ENCODE measurements around the gene INAVA. TPM values are rescaled to one million over a fixed set of nuclear protein-coding genes. Genes with fewer than 3 reads are reported as not detected.

Gene INAVA
- total RNA-seq, 1 donor from 2014 or later = 11.7 TPM

DNA sequence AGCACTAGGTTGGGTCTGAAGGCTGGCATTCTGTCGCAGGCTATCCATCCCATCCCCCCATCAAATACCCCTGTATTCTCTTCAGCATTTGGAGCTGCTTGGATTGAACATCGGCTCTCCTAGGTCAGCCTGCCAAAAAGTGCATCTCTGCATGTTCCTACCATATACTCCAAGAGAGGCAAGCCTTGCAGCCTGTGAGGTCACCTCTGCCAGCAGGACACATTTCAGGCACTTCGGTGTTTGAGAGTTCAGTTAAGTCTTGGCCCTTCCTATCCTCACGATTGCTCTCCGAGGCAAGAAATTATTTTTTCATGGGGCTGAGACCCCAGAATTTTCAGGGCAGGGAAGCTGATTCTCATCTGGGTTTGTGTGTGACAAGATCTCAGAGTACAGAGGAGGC is 19.3 kb upstream of the INAVA start:
- no peak for DNase-seq

- no peak for DNase-seq
Observed at GRCh38 chr1:200877010-200877409, 17.7 kb upstream of the INAVA start.

DNA sequence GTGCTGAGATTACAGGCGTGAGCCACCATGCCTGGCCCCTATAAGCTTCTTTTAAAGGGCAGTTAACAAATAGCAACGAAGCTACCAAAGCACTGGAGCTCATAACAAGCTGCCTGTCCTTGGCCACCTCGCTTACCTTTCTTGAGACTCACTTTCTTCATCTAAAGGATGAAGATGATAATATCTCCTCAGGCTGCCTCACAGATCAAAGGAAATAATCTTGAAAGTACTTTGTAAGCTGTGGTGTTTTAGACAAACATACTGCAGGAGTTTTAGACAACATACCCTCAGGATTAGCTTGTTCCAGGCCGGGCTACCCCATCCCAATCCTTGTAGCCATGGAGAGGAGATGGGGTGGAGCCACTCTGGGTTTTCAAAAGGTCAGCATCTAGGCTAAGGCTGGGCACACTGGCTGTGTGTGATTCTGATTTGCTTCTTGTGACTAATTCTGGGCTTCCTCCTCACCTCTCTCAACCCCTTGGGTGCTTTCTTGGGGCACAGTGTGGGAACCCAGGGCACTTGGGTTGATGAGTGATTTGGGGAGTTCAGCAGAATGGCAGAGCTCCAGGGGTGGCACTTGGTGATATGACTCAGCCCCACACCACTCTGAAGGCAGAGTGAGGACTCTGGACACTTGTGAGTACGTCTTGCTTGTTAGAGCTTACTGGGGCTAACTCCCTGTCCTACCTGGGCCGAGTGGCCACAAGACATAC is 16.7 kb upstream of the INAVA start:
- no peak for DNase-seq

DNA sequence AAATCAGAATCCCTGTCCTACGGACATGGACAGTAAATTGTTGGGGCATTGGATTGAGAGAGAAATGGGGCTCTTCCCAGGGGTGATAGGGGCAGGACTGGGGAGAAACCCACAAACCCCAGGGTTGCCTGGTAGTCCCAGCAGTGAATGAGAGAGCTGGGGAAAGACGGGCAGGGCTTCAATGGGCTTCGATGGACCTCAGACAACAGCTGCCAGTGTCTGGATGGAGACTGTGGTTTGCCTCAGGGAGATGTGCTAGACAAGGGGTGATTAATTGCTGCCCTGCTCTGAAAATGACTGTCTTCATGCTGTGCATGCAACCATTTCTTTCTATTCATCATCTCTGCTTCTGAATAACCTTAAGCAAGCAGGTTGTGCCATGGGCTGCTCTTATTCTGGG is 14.5 kb upstream of the INAVA start:
- DNase-seq = no peak

- DNase-seq = no peak
Observed at GRCh38 chr1:200883118-200883517, 11.6 kb upstream of the INAVA start.

GRCh38 chr1:200885623-200886402 is 8.9 kb upstream of the INAVA start:
- DNase-seq = no peak

DNA sequence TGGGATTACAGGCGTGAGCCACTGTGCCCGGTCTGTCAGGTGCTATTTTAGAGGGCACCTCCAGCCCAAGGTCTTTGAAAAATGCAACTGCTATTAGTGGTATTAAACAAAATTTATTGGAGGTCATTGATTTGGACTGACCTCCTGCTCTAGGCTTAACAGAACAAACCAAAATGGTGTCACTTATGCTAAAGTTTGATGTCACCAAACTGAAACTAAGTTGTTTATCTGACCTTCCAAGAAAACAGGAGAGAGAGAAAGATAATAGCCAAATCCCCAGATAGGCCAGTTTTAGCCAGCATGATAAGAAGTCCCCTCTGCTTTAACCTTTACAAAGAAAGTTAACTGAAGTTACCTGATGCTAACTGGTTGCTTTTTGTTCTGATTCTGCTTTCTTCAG is 8.1 kb upstream of the INAVA start:
- DNase-seq = no peak

- no peak for DNase-seq
Observed at GRCh38 chr1:200887036-200887435, 7.7 kb upstream of the INAVA start.

GRCh38 chr1:200887772-200888348 is 6.8 kb upstream of the INAVA start:
- no peak for DNase-seq

DNA sequence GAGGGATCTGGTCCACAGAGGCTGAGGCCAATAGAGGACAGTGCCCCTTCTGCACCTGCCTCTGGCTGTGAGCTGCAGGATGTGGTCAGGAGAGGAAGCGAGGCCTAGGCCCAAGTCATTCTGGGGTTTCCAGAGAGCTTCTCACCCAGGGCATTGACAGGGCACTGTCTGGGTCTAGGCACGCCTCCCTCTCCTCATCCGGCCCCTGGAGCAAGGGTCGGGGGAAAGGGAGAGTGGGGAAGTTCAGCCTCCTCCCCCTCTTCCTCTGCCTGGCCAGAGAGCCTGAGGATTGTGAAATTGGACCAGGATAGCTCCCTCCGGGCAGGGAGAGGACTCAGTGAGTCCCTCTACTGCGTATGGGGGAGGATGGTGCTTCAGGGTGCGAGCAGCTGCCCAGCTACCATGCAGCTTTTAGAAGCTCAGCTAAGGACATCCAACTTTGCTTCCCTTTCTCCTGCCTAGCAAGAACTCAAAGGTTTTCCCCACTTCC is 6.3 kb upstream of the INAVA start:
- DNase-seq = no peak

DNA sequence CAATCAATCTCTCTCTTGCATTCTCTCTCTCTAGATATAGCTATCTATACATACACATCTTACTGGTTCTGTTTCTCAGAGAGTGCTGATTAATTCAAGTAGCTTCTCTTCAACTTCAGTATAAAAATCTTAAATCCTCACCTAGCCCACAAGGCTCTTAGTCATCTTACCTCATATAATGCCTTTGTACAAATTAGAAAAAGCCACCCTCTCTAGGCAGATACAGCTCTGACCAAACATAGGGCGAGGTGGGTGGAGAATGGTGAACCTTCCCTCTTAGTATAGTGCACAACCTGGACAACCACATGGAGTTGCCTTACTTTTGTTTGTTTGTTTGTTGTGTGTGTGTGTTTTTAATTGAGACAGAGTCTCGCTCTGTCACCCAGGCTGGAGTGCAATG is 5.1 kb upstream of the INAVA start:
- no peak for DNase-seq

DNA sequence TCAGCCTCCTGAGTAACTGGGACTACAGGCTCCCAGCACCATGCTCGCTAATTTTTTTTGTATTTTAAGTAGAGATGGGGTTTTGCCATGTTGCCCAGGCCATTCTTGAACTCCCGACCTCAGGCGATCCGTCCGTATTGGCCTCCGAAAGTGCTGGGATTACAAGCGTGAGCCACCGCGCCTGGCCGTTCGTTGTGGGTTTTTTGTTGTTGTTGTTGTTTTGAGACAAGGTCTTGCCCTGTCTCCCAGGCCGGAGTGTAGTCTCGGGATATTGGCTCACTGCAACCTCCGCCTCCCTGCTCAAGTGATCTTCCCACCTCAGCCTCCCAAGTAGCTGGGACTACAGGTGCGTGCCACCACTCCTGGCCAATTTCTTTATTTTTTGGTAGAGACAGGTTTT is 4.7 kb upstream of the INAVA start:
- no peak for DNase-seq

GRCh38 chr1:200890818-200891773 is 3.6 kb upstream of the INAVA start:
- peak; percentile 74 for DNase-seq

DNA sequence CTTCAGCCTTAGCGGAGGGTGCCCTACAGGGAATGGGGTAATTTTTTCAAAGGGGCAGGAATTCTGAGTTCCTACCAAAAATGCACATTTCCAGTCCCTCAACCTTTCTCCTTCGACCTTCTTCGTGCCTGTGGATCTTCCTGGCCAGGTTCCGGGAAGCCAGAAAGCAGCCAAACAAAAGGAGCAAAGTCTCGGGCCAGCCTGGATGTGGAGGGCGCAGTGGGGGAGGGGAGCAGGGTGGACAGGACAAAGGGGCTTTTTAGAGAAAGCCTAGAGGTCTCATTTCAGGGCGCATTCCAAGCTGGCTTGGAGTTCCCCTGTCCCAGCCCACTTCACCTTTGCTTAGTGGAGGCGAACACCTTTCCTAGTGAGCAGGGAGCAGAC is 2.9 kb upstream of the INAVA start:
- peak; percentile 33 for DNase-seq

DNA sequence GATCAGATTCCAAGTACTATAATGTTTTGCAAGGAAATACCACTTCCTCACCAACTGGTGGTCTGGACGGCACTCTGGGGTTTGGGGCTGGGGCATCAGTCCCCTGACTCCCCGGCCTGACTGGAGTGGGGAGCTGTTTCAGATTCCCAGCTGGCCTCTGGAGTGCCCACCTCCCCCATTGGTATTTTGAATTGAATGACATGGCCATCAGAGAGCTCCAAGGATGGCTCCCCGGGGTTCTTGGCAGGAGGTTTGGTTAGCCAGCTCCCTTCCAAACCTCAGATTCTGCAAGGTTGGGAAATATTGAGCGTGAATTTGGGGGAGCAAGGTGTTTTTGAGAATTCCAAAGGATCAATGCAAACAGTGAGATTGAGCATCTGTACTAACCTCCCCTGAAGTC is 2.2 kb upstream of the INAVA start:
- DNase-seq = no peak

- no peak for DNase-seq
Observed at GRCh38 chr1:200892958-200893357, 1.7 kb upstream of the INAVA start.

- DNase-seq = no peak
Observed at GRCh38 chr1:200893411-200893901, 1.2 kb upstream of the INAVA start.

DNA sequence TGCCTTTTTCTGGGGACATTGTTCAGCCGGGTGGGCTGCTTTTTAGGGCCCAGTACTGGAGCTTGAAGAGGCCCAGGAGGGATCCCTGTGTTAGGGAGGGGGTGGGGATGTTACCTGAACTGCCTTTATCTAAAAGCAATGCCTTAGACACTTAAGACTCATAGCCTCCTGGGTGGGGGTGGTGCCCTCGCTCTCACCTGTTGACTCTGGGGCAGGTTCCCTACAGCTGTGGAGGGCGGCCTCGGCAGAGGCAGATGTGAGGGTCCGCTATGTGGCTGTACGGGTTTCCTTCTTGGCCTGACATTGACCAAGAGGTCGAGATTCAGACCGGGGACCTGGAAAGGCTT is 716 bp downstream of the INAVA start:
- no peak for DNase-seq

DNA sequence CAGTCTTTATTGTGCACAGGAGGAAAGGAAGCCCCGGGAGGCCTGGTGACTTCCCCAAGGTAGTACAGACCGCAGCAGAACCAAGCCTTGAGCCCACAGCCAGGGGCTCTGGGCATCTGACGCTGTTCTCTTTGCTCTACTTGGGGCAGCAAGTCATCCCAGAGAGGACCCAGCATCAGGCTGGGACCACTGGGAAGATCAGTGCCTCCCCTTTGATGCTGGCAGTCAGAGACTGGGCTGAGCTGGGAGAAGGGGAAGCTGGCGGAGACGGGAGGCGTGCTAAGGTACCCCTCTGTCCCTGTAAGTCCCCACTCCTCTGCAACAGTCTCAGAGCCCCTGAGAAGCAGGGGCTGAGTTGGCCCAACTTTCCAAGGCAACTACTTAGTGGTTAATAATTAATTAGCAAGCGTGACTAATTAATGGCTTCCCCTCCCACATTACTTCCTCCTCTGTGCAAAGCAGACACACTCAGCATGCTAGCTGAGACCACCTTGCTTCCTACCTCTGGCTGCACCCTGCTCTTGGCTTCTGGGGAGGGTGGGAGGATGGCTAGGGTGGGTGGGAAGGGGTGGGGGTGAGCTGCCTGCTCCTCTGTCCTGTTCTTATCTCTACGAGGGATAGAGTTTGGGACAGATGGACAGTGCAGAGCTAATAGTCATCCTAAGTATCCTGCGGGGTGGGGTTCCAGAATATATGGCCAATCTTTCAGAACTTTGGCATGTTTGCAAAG is 1.3 kb downstream of the INAVA start:
- no peak for DNase-seq

DNA sequence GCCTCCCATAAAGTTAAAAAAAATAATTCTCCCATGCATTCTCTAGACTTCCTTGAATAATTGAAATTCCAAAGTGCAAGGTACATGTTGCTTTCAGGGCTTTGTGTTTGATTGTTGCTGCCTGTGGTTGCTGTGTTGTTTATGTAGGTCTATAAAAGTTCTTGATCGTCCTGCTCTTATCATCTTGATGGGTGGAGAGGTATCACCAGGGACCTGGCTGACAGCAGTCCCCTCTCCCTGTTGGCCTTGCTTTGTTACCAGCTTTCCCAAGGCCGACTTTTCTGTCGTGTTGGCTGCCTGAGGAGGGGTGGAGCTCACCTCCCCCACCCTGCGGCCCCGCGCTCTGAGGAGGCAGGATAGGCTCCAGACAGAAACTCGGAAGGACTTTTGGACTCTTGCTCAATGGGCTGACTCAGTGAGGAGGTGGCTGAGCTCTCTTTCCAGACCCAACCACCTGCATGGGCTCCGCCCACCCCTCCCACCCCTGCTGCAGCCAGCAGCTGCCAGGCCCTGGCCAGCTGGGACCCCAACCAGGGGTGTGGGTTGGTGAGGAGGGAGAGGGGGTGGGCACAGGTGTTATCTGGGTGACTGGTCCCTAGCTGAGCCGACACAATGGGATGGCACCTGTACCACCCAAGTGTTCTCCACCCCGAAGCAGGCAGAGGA is 2.0 kb downstream of the INAVA start:
- no peak for DNase-seq

DNA sequence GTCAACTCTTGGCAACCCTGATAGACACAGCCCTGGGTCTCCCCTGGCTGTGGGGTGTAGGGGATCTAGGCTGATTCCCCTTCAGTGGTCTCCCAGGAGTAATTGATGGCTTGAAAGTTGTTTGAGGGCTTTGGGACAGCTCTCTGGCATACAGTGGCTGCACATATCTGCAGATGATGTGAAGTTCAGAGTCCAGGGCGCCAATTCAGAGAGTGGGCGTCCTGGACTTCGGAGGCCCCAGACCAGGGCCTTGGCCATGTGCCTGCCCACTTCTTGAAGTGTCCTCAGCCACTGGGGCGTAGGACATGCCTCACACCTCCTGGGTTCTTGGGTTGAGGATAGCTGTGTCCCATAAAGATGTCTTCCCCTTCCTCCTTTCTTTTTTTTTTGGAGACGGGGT is 2.6 kb downstream of the INAVA start:
- DNase-seq = no peak
